KMS-11 (cell line): ENCODE results near the gene GAB2.

Experiments
- H2AFZ ChIP-seq: fragments of 200-600 bp; sonication (generic); 2 replicates; pipeline ENCODE4 v1.6.1; 2016; ENCODE audit warnings: antibody characterized with exemption, mixed run types, low read depth
- H3K27ac ChIP-seq: fragments of 200-600 bp; sonication (generic); 2 replicates; pipeline ENCODE4 v1.6.1; 2016; ENCODE audit warnings: mild to moderate bottlenecking, mixed run types
- H3K27me3 ChIP-seq: fragments of 200-600 bp; sonication (generic); 2 replicates; pipeline ENCODE4 v1.6.1; 2017; ENCODE audit warnings: mild to moderate bottlenecking, low read depth, mixed run types, moderate library complexity; ENCODE audit not compliant: insufficient read depth
- H3K36me3 ChIP-seq: fragments of 200-600 bp; sonication (generic); 2 replicates; pipeline ENCODE4 v1.6.1; 2017; ENCODE audit warnings: mild to moderate bottlenecking, mixed run types; ENCODE audit not compliant: insufficient read depth
- H3K4me1 ChIP-seq: fragments of 200-600 bp; sonication (generic); 2 replicates; pipeline ENCODE4 v1.6.1; 2016; ENCODE audit warnings: mild to moderate bottlenecking, low read depth, mixed run types; ENCODE audit not compliant: poor library complexity, severe bottlenecking
- H3K4me2 ChIP-seq: fragments of 200-600 bp; sonication (generic); 2 replicates; pipeline ENCODE4 v1.7.0; 2016; ENCODE audit warnings: mild to moderate bottlenecking, mixed run types
- H3K4me3 ChIP-seq: fragments of 200-600 bp; sonication (generic); IDR thresholded peaks from 2 replicates; pipeline ENCODE4 v1.6.1; 2017; ENCODE audit warnings: low read depth, low read length, mixed read lengths; ENCODE audit not compliant: insufficient read depth
- H3K79me2 ChIP-seq: fragments of 200-600 bp; sonication (generic); 2 replicates; pipeline ENCODE4 v1.6.1; 2016; ENCODE audit warnings: low read depth, mixed run types; ENCODE audit not compliant: insufficient read depth
- H3K9ac ChIP-seq: fragments of 200-600 bp; sonication (generic); 2 replicates; pipeline ENCODE4 v1.6.1; 2016; ENCODE audit warnings: mild to moderate bottlenecking, mixed run types
- H4K20me1 ChIP-seq: fragments of 200-600 bp; sonication (generic); 2 replicates; pipeline ENCODE4 v1.6.1; 2016; ENCODE audit warnings: mild to moderate bottlenecking, mixed run types; ENCODE audit not compliant: insufficient read depth
- CTCF ChIP-seq: fragments of 200-600 bp; sonication (generic); conservative IDR thresholded peaks from 2 replicates; pipeline ENCODE4 v1.6.1; 2017; ENCODE audit warnings: low read depth, mild to moderate bottlenecking, antibody characterized with exemption, low read length, moderate library complexity, mixed read lengths

The GAB2 gene

GRCh38 chr11:78377625-78378418 is 39.8 kb downstream of the GAB2 start:
- H3K9ac ChIP-seq = no peak overlapping the region
- H3K4me2 ChIP-seq = no peak overlapping the region
- no peak overlapping the region for H3K27ac ChIP-seq
- H3K36me3 ChIP-seq = no peaks in the 10 kb centered on the region
- H3K4me1 ChIP-seq = peaks cover 4% of the 10 kb centered on the region
- no peaks in the 10 kb centered on the region for H3K27me3 ChIP-seq
- no peak for TF ChIP-seq CTCF
- no peak overlapping the region for H3K4me3 ChIP-seq
- no peak overlapping the region for H2AFZ ChIP-seq
- H3K79me2 ChIP-seq = no peaks in the 10 kb centered on the region
- no peaks in the 10 kb centered on the region for H4K20me1 ChIP-seq

DNA sequence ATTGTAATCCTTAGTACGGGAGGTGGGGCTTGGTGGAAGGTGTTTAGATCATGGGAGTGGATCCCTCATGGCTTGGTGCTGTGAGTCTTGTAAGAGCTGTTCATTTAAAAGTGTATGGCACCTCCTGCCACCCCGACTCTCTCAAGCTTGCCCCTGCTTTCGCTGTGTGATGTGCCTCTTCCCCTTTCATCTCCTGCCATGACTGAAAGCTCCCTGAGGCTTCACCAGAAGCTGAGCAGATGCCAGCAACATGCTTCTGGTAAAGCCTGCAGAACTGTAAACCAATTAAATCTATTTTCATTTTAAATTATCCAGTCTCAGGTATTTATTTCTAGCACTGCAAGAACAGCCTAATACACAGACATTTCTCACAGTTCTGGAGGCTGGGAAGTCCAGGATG is 40.8 kb downstream of the GAB2 start:
- peaks cover 4% of the 10 kb centered on the region for H3K4me1 ChIP-seq
- H3K27ac ChIP-seq = no peak overlapping the region
- H4K20me1 ChIP-seq = no peaks in the 10 kb centered on the region
- H3K79me2 ChIP-seq = no peaks in the 10 kb centered on the region
- H3K27me3 ChIP-seq = no peaks in the 10 kb centered on the region
- no peak overlapping the region for H3K4me3 ChIP-seq
- no peaks in the 10 kb centered on the region for H3K36me3 ChIP-seq
- no peak overlapping the region for H2AFZ ChIP-seq
- no peak overlapping the region for H3K4me2 ChIP-seq
- H3K9ac ChIP-seq = no peak overlapping the region
- no peak for TF ChIP-seq CTCF

- Histone ChIP-seq H3K27me3 (no peaks in the 10 kb centered on the region), H3K36me3 (no peaks in the 10 kb centered on the region), H3K79me2 (no peaks in the 10 kb centered on the region), H3K4me1 (peaks cover 4% of the 10 kb centered on the region), H3K9ac (no peak overlapping the region), H4K20me1 (no peaks in the 10 kb centered on the region), H3K27ac (no peak overlapping the region), H3K4me3 (no peak overlapping the region), H2AFZ (no peak overlapping the region), H3K4me2 (no peak overlapping the region)
- no peak for TF ChIP-seq CTCF
These were observed 42.7 kb downstream of the GAB2 start for GRCh38 chr11:78374917-78375316.

DNA sequence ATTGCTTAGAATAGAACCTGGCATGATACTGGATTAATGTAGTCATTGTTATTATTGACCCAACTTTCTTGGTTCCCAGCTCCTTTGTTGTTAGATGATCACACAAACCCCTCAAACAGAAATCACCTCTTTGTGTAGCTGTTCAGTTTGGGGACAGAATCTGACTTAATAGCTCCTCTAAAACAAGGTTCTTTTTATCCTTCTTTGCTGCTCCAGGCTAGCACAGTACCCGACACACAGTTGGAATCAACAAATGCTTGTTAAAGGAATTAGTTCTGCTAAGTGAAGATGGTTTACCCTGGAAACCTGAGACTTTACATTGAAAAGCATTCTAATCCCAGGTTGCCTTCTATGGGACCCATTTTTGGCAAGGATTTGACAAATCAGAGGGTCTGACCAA is 43.9 kb downstream of the GAB2 start:
- no peak overlapping the region for H2AFZ ChIP-seq
- H3K4me2 ChIP-seq = no peak overlapping the region
- no peaks in the 10 kb centered on the region for H3K27me3 ChIP-seq
- H3K79me2 ChIP-seq = no peaks in the 10 kb centered on the region
- H4K20me1 ChIP-seq = no peaks in the 10 kb centered on the region
- no peaks in the 10 kb centered on the region for H3K4me1 ChIP-seq
- H3K27ac ChIP-seq = no peak overlapping the region
- no peaks in the 10 kb centered on the region for H3K36me3 ChIP-seq
- TF ChIP-seq CTCF = no peak
- no peak overlapping the region for H3K4me3 ChIP-seq
- H3K9ac ChIP-seq = no peak overlapping the region
